GM18511 (cell line): ENCODE results near the gene RBM3.

Source experiments
- ATAC-seq: cut with Tn5 transposase; IDR thresholded peaks from one replicate; pipeline ENCODE4 v1.9.1; 2021; ENCODE audit warnings: mild to moderate bottlenecking, moderate library complexity; ENCODE audit not compliant: unreplicated experiment

Gene RBM3

GRCh38 chrX:48576108-48576507, 1.8 kb downstream of the RBM3 start:
- ATAC-seq, result no peak

- no peak for ATAC-seq
These were observed 4.4 kb downstream of the RBM3 start for GRCh38 chrX:48578661-48579128.

DNA sequence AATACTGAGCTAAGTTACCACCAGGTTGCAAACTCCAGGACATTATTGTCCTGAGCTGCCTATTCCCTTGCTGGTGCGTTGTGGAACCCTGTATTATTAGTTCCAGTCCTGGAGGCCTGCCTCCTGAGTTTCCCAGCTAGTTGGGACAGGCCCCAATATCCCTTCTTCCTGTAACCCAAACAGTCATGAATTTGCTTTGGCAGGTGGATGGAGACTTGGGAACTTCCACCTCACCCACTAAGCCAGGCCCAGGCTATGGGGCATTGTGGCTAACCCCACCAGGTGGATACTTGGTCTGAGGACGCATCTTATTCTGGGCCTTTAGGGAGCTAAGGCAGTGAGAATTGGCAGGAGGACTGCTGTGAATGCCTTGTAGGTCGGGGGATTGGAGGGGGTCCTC, 5.0 kb downstream of the RBM3 start:
- no peak for ATAC-seq

DNA sequence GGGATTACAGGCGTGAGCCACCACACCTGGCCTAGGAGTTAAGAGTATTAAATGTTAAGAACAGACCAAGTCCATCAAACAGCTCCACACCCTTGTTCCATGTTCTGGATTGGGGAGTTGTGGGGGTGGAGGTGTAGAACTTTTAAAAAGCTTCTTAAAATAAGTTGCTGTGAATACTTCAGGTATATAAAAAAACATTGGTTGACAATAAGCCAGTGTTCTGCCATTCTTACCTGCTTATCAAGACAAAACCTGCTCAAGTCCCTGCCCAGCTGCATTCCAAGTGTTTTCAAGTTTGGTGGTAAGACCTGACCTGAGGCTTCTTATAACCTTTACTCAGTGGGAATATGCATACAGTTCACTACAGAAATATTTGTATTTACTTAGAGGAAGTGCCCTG, 6.4 kb downstream of the RBM3 start:
- ATAC-seq, result no peak

DNA sequence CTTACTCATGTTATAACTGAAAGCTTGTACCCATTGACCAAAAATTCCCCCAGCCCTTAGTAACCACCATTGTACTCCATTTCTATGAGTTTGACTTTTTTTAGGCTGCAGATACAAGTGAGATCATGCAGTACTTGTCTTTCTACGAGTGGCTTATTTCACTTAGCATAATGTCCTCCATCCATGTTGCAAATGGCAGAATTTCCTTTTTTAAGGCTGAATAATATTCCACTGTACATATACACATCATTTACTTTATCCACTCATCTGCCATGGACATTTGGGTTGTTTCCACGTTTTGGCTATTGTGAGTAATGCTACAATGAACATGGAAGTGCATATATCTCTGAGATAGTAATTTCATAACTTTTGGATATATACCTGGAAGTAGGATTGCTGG, 10.4 kb downstream of the RBM3 start:
- ATAC-seq, result no peak

- no peak for ATAC-seq
These were observed 15.3 kb downstream of the RBM3 start for GRCh38 chrX:48589482-48590162.

GRCh38 chrX:48590203-48591103, 16.2 kb downstream of the RBM3 start:
- ATAC-seq, result no peak

DNA sequence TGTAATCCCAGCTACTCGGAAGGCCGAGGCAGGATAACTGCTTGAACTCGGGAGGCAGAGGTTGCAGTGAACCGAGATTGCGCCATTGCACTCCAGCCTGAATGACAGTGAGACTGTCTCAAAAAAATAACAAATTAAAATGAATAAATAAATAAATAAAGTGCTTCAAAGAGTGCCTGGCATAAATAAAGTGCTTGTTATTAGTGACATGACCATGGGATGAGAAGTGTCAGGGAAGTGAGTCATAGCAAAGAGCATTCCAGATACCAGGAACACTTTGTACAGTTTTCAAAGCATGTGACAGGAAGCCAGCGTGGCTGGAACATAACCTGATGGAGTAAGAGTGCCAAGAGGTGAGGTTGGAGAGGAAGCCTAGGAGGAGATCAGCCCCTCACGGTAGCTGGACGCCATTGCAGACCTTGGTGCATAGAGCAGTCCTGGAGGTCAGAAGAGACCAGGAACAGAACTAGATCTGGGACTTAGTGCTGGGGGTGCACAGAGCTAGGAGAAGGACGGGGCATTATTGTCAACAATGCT, 17.0 kb downstream of the RBM3 start:
- ATAC-seq, result no peak

- no peak for ATAC-seq
These were observed 18.7 kb downstream of the RBM3 start for GRCh38 chrX:48592971-48593370.

DNA sequence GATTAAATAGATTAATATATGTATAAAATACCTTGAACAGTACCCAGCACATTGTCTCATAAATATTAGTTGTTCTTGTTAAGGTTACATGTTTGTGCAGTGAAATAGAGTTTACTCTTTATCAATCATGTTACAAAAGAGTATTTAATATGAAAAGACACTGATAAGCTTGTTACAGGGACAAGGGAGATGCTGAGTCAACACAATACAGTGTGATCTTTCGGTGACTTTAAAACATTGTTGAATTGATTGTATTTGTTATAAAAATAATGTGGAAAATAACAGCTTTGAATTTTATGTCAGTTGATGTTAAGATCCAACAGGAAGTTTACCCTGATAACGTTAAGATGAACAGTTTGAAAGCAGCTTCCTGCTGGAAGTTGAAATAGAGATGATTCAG, 21.6 kb downstream of the RBM3 start:
- ATAC-seq, result no peak

DNA sequence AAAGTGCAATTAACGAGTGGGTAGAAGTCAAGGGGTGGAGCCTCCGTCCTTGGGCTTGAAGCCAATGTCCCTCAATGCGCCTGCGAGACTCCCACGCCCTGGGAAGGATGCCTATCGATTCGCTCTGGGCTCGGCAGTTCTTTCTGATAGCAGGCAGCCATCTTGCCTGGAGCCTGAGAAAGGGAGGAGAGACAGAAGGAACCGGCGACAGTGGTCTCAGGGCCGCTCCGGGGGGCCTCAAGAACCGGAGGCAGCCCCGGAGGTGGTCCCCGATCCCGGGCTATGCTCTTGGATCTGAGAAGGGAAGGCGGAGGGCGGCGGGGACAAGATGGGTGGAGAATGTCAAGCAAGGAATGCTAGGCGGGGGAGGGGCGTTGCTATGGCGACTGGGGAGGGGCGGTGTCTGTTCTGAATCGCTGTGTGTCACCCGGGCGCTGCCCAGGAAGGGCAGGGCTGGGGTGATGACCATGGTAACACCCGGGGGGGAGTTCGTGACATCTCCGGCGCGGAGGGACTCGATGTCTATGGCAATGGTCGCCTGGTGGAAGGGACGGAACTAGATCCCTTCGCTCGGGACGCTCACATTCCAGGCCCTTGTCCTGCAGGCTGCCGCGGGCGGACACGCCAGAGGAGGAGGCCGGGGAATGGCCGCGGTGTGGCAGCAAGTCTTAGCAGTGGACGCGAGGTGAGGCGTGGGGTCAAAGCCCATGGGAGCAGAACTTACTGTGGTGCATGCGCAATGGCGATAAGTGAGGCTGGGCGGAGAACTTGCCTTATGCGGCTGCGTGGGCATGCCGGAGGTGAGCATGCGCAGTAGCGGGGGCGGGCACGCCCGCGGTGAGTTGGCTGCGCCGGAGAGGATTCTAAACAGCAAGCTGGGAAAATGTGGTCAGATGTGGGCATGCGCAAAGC, 23.3 kb downstream of the RBM3 start, which contains the start of gene WDR13:
Gene WDR13, plus strand, starts transcription at position 140 of the 912 bp plus-strand sequence. Its CDS starts 505 bp downstream, at position 645.
- peak; percentile 78 for ATAC-seq

- ATAC-seq, result no peak
These were observed 24.3 kb downstream of the RBM3 start for GRCh38 chrX:48598614-48599013.

GRCh38 chrX:48599341-48599740, 25.1 kb downstream of the RBM3 start:
- ATAC-seq, result no peak

- no peak for ATAC-seq
These were observed 25.9 kb downstream of the RBM3 start for GRCh38 chrX:48600226-48600625.

DNA sequence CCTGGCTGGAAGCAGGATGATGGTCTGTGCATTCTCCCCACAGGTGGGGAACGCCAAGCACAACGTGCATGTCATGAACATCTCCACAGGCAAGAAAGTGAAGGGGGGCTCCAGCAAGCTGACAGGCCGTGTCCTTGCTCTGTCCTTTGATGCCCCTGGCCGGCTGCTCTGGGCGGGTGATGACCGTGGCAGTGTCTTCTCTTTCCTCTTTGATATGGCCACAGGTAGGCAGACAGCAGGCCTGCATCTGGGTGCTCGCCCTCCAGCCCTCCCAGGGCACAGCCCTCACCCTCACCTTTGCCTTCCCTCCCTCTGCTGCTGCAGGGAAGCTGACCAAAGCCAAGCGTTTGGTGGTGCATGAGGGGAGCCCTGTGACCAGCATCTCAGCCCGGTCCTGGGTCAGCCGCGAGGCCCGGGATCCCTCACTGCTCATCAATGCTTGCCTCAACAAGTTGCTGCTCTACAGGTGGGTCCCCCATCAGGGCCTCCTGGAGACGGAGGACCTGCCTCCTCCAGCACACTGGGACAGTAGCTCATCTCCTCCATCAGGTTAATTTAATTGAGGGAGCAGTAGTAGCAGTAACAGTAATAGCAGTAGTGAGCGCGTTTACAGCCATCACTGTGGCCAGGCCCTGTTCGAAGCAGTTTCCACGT, 27.6 kb downstream of the RBM3 start:
- ATAC-seq, result no peak

- ATAC-seq, result no peak
These were observed 30.4 kb downstream of the RBM3 start for GRCh38 chrX:48604701-48605100.

DNA sequence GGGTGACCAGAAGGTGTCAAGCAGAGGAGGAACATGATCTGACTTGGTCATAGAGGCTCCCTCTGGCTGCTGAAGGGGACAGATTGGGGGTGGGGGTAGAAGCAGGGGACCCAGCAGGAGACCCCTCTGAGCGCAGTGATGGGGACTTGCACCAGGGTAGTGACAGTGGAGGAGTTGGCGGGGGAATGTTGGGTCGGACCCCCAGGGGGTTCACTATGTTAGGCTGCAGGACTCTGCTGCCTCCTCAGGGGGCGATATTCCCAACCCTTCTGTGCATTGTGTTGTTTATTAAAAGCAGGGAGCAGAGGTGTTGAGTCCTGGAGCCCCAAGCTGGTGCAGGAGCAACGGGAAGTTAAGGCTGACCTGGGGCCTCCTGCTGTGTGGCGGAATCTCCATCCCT, 31.8 kb downstream of the RBM3 start:
- ATAC-seq, result no peak

DNA sequence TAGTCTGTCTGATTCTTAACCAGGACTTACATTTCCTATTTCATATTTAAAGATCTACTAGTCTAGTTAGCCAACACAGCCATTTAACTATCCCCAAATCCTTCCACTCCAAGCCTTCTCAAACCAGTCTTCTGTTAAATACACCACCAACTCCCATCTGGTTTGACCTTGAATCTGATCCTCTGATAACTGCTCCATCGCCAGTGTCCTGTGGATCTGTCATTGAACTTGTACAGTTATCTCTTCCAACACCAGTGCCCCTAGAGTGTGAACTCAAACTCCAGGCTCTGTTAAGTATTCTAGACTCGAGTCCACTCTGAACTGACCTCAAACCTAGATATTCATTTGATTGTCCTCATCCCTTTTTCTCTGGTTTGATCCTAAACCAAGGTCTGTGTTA, 37.4 kb downstream of the RBM3 start:
- ATAC-seq, result no peak

GRCh38 chrX:48613502-48614160, 39.3 kb downstream of the RBM3 start:
- ATAC-seq, result no peak

- no peak for ATAC-seq
These were observed 42.3 kb downstream of the RBM3 start for GRCh38 chrX:48616576-48616975.
